ENCODE data around the gene TMEM242.

The TMEM242 gene

GRCh38 chr6:157368359-157369049 lies 45.2 kb upstream of the TMEM242 start:
- no peak for TF ChIP-seq EZH2phosphoT487 (IDR thresholded peaks at IDR 0.05; ENCODE audit: borderline replicate concordance)
- TF ChIP-seq CTCF (conservative IDR thresholded peaks at IDR 0.05; ENCODE audit: low read length): no peak; the same call in 1 of the 2 replicates
- peaks cover 16% of the 10 kb centered on the region for H3K27me3 ChIP-seq (ENCODE audit: insufficient read depth, low read length, poor library complexity, severe bottlenecking)
- H3K79me2 ChIP-seq (ENCODE audit: insufficient read depth, low read length): no peaks in the 10 kb centered on the region
- no peaks in the 10 kb centered on the region for H3K36me3 ChIP-seq (ENCODE audit: insufficient read depth, low read length)
- peaks cover 2% of the 10 kb centered on the region for H3K4me1 ChIP-seq (ENCODE audit: insufficient read depth, low read length, poor library complexity, severe bottlenecking)
- H3K4me3 ChIP-seq (ENCODE audit: low read length, poor library complexity, severe bottlenecking): no peak overlapping the region
- no peak overlapping the region for H3K9ac ChIP-seq (ENCODE audit: low read depth, low read length, poor library complexity, severe bottlenecking)
- H4K20me1 ChIP-seq (ENCODE audit: insufficient read depth, low read length, poor library complexity, severe bottlenecking): no peaks in the 10 kb centered on the region
- H3F3A ChIP-seq (ENCODE audit: low read depth): no peaks in the 10 kb centered on the region
- H3K4me2 ChIP-seq (ENCODE audit: low read depth, low read length, poor library complexity, severe bottlenecking): no peak overlapping the region
- no peaks in the 10 kb centered on the region for H3K9me2 ChIP-seq (replicated peaks; ENCODE audit: low read depth, low read length)
- H3K9me3 ChIP-seq (ENCODE audit: insufficient read depth, low read depth, low read length): no peaks in the 10 kb centered on the region
- H2AFZ ChIP-seq (ENCODE audit: low read length): no peak overlapping the region

- Histone ChIP-seq H3F3A (ENCODE audit: low read depth) (no peaks in the 10 kb centered on the region), H4K20me1 (ENCODE audit: insufficient read depth, low read length, poor library complexity, severe bottlenecking) (no peaks in the 10 kb centered on the region), H3K79me2 (ENCODE audit: insufficient read depth, low read length) (no peaks in the 10 kb centered on the region), H2AFZ (ENCODE audit: low read length) (no peak overlapping the region), H3K9me3 (ENCODE audit: insufficient read depth, low read depth, low read length) (no peaks in the 10 kb centered on the region), H3K9ac (ENCODE audit: low read depth, low read length, poor library complexity, severe bottlenecking) (no peak overlapping the region), H3K9me2 (replicated peaks; ENCODE audit: low read depth, low read length) (no peaks in the 10 kb centered on the region), H3K4me2 (ENCODE audit: low read depth, low read length, poor library complexity, severe bottlenecking) (no peak overlapping the region), H3K36me3 (ENCODE audit: insufficient read depth, low read length) (no peaks in the 10 kb centered on the region), H3K27me3 (ENCODE audit: insufficient read depth, low read length, poor library complexity, severe bottlenecking) (peaks cover 5% of the 10 kb centered on the region), H3K4me1 (ENCODE audit: insufficient read depth, low read length, poor library complexity, severe bottlenecking) (peaks cover 2% of the 10 kb centered on the region), H3K4me3 (ENCODE audit: low read length, poor library complexity, severe bottlenecking) (no peak overlapping the region)
- TF ChIP-seq EZH2phosphoT487 (IDR thresholded peaks at IDR 0.05; ENCODE audit: borderline replicate concordance) (no peak), CTCF (conservative IDR thresholded peaks at IDR 0.05; ENCODE audit: low read length) (no peak)
These were observed 43.3 kb upstream of the TMEM242 start for GRCh38 chr6:157366648-157367047.

DNA sequence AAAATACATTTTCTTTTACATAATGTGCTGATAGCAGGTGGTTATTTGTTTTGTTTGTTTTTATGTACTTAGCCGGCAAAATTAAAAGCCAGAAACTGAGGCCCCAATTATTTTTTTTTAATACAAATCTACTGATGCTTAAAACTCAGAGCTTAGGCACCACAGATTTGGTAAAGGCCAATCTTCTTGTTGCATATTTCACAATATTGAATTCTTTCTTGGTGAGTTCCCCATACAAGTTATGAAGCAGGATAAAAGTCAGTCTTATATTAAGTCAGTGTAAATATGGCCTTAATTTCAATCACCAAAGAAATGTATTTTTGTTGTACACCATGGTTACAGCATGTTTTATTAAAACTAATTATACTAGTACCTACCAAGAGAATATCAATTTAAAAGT lies 41.4 kb upstream of the TMEM242 start:
- no peaks in the 10 kb centered on the region for H3K36me3 ChIP-seq (ENCODE audit: insufficient read depth, low read length)
- no peaks in the 10 kb centered on the region for H3K9me3 ChIP-seq (ENCODE audit: insufficient read depth, low read depth, low read length)
- H2AFZ ChIP-seq (ENCODE audit: low read length): no peak overlapping the region

More for the DNA sequence above, 41.4 kb upstream of the TMEM242 start:
- H3K4me3 ChIP-seq (ENCODE audit: low read length, poor library complexity, severe bottlenecking): no peak overlapping the region
- H3K79me2 ChIP-seq (ENCODE audit: insufficient read depth, low read length): no peaks in the 10 kb centered on the region
- no peak overlapping the region for H3K9ac ChIP-seq (ENCODE audit: low read depth, low read length, poor library complexity, severe bottlenecking)
- peaks cover 2% of the 10 kb centered on the region for H3K4me1 ChIP-seq (ENCODE audit: insufficient read depth, low read length, poor library complexity, severe bottlenecking)
- TF ChIP-seq CTCF (conservative IDR thresholded peaks at IDR 0.05; ENCODE audit: low read length): no peak
- TF ChIP-seq EZH2phosphoT487 (IDR thresholded peaks at IDR 0.05; ENCODE audit: borderline replicate concordance): no peak
- H3K9me2 ChIP-seq (replicated peaks; ENCODE audit: low read depth, low read length): no peaks in the 10 kb centered on the region
- H3K27me3 ChIP-seq (ENCODE audit: insufficient read depth, low read length, poor library complexity, severe bottlenecking): peaks cover 3% of the 10 kb centered on the region
- no peaks in the 10 kb centered on the region for H3F3A ChIP-seq (ENCODE audit: low read depth)
- no peaks in the 10 kb centered on the region for H4K20me1 ChIP-seq (ENCODE audit: insufficient read depth, low read length, poor library complexity, severe bottlenecking)
- no peak overlapping the region for H3K4me2 ChIP-seq (ENCODE audit: low read depth, low read length, poor library complexity, severe bottlenecking)

Data from Loucy (cell line).